Omental fat pad (tissue), 4 donors: ENCODE results near the gene MICALL1. TPM values are rescaled to one million over a fixed set of nuclear protein-coding genes. Genes with fewer than 3 reads are reported as not detected.
A peak's percentile ranks its signal among the peaks of the same experiment; 100 is the strongest.

Experiments used
- ATAC-seq: fragments of 150-250 bp; one replicate; pipeline ENCODE4 v1.9.1; 2016; ENCODE audit warnings: mild to moderate bottlenecking, moderate library complexity; ENCODE audit not compliant: low FRiP score
- DNase-seq: peaks from one replicate; pipeline ENCODE4 v3.0.0-alpha.2; 2019; ENCODE audit warnings: low spot score
- total RNA-seq, 4 donors: library from RNA; depleted of rRNA; stranded (reverse); fragments of >200 nt; gene quantifications; one replicate each; pipeline ENCODE4 v1.1.0, GENCODE V29; 2016
- TF ChIP-seq, protein P1 (sequence below), 3 donors: fragments of 450-650 bp; IDR thresholded peaks; one replicate each; pipeline ENCODE4 v1.5.1; 2016 to 2017; ENCODE audit warnings: antibody characterized with exemption in 3 of 3, mild to moderate bottlenecking in 3 of 3, moderate library complexity in 2 of 3

Gene MICALL1
- total RNA-seq, 4 donors from 2014 or later = 15.4 to 42.4 (median 20.6) TPM

DNA sequence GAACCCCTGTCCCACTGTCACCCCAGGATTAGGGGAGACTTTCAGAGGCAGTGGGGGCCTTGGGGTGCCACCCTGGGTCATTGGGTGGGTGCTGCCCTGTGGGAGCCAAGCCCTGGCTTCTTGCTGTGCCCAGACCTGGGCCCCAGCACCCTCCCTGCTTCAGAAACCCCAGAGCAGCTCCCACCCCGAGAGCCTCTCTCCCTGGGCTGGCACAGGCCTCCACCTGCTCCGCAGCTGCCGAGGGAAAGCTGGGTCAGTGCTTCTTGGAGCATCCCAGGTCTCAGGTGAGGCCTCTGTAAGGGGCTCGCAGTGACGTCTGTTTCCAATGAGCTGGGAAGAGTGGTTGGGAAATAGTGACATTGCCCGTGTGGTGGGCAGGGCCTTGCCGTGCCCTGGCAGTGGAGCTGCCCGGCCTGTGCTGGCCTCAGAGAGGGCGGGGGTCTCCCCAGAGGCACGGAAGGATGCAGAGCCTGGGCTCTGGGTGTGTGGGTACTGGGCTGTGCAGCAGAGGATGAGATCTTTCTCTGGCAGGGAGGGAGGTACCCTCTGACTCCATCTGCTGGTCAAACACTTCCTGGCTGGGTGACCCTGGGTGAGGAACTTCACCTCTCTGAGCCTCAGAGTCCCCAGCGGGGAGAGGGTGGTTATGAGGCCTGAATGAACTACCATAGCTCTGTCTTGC, 24.3 kb downstream of the MICALL1 start:
- ATAC-seq (no peak), DNase-seq (no peak)
- TF ChIP-seq, protein P1, sequence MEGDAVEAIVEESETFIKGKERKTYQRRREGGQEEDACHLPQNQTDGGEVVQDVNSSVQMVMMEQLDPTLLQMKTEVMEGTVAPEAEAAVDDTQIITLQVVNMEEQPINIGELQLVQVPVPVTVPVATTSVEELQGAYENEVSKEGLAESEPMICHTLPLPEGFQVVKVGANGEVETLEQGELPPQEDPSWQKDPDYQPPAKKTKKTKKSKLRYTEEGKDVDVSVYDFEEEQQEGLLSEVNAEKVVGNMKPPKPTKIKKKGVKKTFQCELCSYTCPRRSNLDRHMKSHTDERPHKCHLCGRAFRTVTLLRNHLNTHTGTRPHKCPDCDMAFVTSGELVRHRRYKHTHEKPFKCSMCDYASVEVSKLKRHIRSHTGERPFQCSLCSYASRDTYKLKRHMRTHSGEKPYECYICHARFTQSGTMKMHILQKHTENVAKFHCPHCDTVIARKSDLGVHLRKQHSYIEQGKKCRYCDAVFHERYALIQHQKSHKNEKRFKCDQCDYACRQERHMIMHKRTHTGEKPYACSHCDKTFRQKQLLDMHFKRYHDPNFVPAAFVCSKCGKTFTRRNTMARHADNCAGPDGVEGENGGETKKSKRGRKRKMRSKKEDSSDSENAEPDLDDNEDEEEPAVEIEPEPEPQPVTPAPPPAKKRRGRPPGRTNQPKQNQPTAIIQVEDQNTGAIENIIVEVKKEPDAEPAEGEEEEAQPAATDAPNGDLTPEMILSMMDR (IDR thresholded peaks at IDR 0.05) = no peak

DNA sequence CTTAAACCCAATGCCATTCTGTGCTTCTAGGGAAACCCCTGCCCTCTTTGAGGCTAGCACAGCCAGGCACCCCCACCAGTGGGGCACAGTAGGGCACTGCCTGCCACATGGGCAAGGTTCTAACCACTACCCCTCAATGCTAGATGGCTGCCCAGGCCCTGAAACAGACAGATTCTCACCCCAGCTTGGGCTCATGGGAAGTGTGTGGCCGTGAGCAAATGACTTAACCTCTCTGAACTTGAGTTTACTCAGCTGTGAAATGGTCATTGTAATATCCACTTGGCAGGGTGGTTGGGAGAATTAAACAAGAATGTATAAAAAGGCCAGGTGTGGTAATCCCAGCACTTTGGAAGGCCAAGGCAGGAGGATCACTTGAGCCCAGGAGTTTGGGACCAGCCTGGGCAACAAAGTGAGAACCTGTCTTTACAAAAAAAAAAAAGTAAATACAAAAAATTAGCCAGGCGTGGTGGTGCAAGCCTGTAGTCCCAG, 24.9 kb downstream of the MICALL1 start:
- TF ChIP-seq, protein P1 (IDR thresholded peaks at IDR 0.05) = no peak
- DNase-seq (no peak), ATAC-seq (no peak)

DNA sequence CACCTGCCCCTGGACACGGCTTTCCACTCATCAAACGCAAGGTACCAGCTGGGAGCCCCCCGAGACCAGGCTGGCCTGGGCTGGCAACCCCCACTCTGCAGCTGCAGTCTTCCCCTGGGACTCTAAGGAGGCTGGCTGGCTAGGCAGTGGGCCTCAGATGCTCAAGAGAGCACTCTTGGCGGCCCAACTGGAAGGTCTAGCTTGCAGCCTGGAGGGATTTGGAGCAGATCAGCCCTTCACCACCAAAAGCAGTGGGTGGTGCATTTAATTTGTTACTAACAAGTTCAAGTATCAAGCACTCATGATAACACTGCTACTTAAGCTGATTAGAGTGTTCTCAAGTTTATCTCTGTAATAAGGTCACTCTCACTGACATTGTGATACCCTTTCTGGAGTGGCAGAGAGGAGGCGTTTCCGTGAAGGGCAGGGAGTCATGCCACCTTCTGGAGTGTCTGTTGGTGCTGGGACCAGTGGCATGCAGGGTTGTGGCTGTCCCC, 25.8 kb downstream of the MICALL1 start:
- TF ChIP-seq, protein P1 (IDR thresholded peaks at IDR 0.05) = no peak
- DNase-seq (no peak), ATAC-seq (no peak)

DNA sequence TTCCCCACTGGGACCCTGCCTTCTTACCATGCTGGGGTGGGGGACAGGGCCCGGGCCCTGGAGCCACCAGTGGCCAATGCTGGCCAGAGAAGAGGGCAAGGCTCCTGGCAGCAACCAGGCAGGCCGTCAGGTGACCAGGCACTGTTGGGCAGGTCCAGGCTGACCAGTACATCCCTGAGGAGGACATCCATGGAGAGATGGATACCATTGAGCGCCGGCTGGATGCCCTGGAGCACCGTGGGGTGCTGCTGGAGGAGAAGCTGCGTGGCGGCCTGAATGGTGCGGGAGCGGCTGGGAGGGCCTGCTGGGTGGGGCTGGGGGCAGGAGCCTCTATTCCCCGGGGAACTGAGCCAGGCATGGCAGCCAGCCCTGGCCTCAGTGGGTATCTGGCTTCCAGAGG, 26.3 kb downstream of the MICALL1 start:
- ATAC-seq = no peak
- TF ChIP-seq, protein P1 (IDR thresholded peaks at IDR 0.05) = no peak
- DNase-seq = no peak

DNA sequence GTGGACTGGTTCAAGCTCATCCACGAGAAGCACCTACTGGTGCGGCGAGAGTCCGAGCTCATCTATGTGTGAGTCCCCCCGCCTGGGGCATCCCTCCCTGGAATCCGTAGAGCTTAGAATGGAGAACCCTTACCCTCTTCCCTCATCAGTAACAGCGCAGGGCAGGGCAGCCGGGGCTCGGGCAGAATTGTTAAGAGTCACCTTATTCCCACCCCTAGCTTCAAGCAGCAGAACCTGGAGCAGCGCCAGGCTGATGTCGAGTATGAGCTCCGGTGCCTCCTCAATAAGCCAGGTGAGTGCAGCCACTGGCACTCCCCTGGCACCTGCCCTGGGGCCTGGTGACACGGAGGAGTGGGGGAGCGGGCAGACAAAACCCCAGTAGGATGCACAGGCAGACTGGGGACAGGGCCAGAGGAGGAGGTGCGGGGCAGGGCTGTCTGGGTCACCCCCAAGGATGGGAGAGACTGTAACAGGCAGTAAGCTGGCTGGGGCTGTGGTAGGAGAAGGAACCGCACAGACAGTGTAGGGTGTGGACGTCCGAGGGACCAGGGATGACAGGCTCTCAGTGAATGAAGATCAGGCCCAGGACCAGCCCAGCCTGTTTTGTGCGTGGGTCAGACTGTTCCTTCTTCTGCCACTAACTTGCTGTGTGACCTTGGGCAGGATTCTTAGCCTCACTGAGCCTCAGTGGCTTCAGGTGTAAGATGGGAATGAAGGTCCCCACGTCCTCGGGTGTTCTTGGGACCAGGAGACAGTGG, 26.9 kb downstream of the MICALL1 start:
- DNase-seq (no peak), ATAC-seq (no peak)
- TF ChIP-seq, protein P1 (IDR thresholded peaks at IDR 0.05) = no peak

DNA sequence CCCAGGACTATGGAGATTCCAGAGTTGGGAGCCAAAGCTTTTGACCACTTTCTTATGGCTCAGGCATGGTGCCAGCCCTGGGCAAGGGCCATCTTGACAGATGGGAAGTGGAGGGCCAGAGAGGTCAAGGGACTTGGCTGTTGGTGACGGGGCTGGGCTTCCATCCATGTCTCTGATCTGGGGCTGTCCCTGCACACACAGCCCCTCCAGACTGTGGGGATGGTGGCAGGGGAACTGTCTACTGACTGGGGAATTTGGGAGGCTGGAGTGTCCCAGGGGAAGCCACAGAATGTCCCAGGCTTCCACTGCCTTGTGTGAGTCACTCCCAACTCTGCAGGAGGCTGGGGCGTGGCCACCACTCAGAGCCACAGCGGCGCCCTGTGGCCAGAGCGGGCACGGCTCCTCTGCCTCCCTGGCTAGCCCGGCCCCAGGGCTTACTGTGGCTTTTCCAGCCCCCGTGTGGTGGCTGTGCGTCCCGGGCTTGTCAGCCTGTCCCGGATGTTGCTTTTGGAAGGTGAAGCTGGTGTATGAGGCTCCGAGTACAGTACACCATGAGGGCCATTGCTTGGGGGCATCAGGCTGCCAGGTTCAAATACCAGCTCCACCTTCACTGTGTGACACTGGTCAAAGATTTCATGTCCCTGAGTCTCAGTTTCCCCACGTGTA, 27.7 kb downstream of the MICALL1 start:
- ATAC-seq = peak; percentile 91

More for the DNA sequence above, 27.7 kb downstream of the MICALL1 start:
- DNase-seq = peak; percentile 83
- TF ChIP-seq, protein P1 (IDR thresholded peaks at IDR 0.05) = peak in 2 of 3 donors; percentile 60 to 69
